H54 (cell line): ENCODE data around the gene RGS8.

Source experiments
- DNase-seq: peaks from one replicate; pipeline ENCODE4 v3.0.0; 2011; ENCODE audit warnings: low spot score, mixed read lengths; ENCODE audit not compliant: insufficient read length
- FAIRE-seq: peaks from 3 replicates; lab custom pipeline; 2011; peaks lifted over from hg19 to GRCh38; lab: Jason Lieb, UNC
- POLR2A ChIP-seq: IDR thresholded peaks from 2 replicates; pipeline ENCODE4 v1.6.1; 2011; ENCODE audit warnings: low read depth, mild to moderate bottlenecking, low read length

RGS8 gene

DNA sequence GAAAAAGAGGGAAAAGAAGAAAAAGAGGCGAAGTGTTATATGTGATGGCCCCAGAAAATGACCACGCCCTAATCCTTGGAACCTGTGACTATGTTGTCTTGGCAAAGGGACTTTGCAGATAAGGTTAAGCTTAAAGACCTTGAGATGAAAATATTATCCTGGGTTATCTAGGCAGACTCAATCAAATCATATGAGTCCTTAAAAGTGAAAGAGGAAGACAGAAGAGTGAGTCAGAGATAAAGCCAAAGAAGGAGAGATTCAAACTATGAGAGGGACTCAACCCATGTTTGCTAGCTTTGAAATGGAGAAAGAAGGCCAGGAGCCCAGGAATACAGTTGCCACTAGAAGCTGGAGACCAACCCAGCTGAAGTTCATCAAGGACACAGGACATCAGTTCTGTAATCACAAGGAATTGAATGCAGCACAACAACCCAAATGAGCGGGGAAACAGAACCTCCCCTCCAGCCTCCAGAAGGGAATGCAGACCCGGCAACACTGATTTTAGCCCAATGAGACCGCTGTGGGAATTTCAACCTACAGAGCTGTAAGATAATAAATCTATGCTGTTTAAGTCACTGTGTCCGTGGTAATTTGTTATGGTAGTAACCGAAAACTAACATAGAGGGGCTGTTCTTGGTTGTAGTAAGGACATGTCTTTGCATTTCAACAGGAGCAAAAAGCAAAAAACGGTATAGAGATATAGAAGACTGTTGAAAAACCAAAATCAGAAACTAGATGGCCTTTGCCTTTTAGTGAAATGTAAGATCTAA lies 4.2 kb upstream of the RGS8 start:
- FAIRE-seq, result no peak
- DNase-seq, result no peak
- no peak for TF ChIP-seq POLR2A

GRCh38 chr1:182687361-182687760 lies 3.0 kb upstream of the RGS8 start:
- no peak for TF ChIP-seq POLR2A
- DNase-seq (no peak), FAIRE-seq (no peak)

DNA sequence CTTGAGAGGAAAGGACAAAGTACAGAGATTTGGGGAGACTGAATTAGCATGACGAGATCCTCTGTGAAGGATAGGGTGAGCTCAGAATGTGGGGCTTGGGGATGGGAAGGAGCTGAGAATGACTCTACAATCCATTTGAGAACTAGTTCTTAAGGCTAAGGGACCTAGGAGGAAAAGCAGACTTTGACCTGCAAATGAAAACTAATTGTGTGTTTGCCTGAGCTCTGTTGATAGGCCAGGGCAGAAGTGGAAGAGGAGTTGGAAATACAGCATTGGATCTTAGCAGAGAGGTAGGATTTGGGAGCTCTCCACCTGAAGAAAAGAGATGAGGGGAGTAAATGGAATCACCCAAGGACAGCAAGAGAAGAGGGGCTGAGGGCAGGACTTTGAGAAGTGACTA lies 2.1 kb upstream of the RGS8 start:
- no peak for FAIRE-seq
- DNase-seq, result no peak
- no peak for TF ChIP-seq POLR2A

DNA sequence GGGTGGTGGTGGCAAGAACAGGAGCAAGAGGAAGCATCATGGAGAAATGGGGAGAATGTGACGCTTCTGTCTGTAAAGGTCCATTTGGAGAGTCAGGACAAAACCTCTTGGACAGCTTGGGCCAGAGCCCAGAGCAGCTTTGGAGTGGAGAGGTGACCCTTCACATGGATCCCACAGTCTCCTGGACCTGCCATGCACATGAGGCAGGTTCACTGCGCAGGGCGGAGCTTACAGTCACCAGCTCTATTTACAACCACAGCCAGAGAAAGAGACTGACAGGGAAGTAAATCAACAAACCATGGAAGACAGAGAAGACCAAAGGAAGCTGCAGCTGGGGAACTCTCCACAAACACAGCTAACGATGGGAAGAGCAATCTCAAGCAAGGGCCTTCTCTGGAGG lies 828 bp upstream of the RGS8 start:
- FAIRE-seq (no peak), DNase-seq (no peak)
- TF ChIP-seq POLR2A, result no peak

DNA sequence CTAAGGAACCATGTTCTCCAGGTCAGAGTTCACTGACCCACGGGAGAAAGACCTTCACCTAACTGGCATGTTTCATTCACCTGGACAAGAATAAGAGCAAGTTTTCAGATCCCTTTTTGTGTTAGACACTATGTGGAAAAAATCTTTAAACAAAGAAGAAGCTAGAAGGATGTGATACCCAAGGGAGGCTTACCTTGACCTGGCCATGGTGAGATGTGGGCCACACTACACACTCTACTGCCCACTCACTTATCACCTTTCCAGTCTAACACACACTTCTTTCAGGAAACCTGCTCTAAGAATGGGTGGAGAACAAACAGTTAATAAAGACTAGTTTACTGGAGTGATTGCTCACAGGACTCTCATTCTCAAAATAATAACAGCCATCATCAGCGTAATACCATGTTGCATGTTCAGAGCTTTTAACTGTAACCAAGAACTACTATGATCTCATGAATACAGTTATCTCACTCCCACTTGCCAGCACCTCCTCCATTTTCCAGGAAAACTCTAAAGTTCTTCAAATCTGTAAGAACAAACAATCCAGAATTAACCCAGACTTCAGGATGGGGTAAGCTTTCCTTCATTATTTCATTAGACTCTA lies 1.4 kb downstream of the RGS8 start:
- DNase-seq (no peak), FAIRE-seq (no peak)
- TF ChIP-seq POLR2A, result no peak

DNA sequence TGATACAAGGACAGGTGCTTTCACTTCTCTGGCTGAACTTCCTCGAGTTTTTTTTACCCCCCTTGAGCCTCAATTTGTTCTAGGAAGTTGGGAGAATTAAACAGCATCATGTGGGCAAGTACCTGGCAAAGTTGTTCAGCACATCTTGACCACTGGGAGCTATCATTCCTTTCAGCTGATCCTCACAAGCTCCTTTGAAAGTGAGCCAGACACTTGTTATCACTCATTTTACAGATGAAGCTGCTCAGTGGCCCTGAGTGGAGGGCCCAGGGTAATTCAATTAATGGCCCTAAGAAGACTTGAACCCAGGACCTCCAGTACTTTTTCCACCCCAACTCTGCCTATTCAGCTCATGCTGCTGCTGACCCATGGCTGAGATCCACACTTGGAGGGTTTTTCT lies 2.0 kb downstream of the RGS8 start:
- DNase-seq (no peak), FAIRE-seq (no peak)
- TF ChIP-seq POLR2A, result no peak

- FAIRE-seq (no peak), DNase-seq (no peak)
- TF ChIP-seq POLR2A, result no peak
These were observed 2.8 kb downstream of the RGS8 start for GRCh38 chr1:182681568-182681912.

GRCh38 chr1:182680901-182681567 lies 3.4 kb downstream of the RGS8 start:
- no peak for FAIRE-seq
- no peak for TF ChIP-seq POLR2A
- DNase-seq, result no peak

- FAIRE-seq (no peak), DNase-seq (no peak)
- no peak for TF ChIP-seq POLR2A
These were observed 4.0 kb downstream of the RGS8 start for GRCh38 chr1:182680408-182680807.

- DNase-seq, result no peak
- TF ChIP-seq POLR2A, result no peak
- FAIRE-seq, result no peak
These were observed 4.7 kb downstream of the RGS8 start for GRCh38 chr1:182679684-182680083.

- no peak for TF ChIP-seq POLR2A
These were observed 6.8 kb downstream of the RGS8 start for GRCh38 chr1:182677397-182678098.

GRCh38 chr1:182676274-182676673 lies 8.1 kb downstream of the RGS8 start:
- no peak for TF ChIP-seq POLR2A
- FAIRE-seq (no peak), DNase-seq (no peak)

More at GRCh38 chr1:182677397-182678098, 6.8 kb downstream of the RGS8 start:
- FAIRE-seq (no peak), DNase-seq (no peak)

DNA sequence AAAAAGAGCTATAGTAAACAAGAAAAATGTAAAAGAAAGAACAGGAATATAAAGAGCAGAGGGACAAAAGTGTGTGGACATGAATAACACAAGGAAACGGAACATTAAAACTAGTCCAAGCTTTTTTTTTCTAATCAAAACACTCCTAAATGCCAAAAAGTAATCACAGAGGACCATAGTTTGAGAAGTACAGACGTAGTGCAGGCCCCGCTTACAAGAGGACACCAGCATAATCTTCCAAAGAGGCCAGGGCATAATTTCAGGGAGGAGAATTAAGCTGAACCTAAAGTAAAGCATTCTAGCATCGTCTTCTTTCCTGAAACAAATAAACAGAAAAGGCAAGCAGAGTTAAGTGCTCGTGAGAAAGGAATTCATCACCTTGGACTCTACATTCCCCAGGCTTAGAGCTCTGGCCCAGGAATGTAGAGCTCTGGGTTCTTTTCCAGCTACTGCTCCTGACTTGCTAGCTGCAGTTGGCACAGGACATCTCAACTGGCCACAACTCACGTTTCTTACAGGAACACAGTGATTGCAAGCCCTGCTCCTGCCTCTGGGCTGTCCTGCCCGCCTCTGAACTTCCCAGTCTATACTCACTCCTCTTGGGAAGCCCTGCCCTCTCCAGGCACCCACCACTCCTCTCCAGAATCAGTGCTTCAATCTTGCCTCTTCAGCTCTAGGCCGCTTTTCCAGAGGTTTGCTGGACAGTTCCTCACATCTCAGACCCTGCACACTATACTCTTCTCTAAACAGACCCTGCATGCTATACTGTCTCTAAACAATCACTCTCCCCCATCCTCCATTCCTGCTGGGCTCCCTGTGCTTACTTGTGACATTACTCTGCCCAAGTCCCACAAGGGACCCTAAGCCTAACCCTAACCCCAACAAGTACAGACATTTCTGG lies 9.8 kb downstream of the RGS8 start:
- no peak for FAIRE-seq
- DNase-seq, result no peak
- no peak for TF ChIP-seq POLR2A
